GM18526 (cell line): ENCODE measurements around the gene MRPL44.

ENCODE experiments used
- POLR2A ChIP-seq: IDR thresholded peaks from 3 replicates; pipeline ENCODE4 v1.6.1; 2011; ENCODE audit not compliant: insufficient read length; ENCODE audit errors: extremely low read depth

MRPL44 gene

GRCh38 chr2:223957092-223957851 is at the start of gene MRPL44:
Gene MRPL44 (plus strand): TSS chr2:223957463. CDS start chr2:223957473, 10 bp downstream.
- peak; percentile 79 for TF ChIP-seq POLR2A

GRCh38 chr2:223908304-223908998 is 48.8 kb upstream of the MRPL44 start:
- no peak for TF ChIP-seq POLR2A

GRCh38 chr2:223909001-223909741 is 48.1 kb upstream of the MRPL44 start:
- no peak for TF ChIP-seq POLR2A

GRCh38 chr2:223914324-223914723 is 42.9 kb upstream of the MRPL44 start:
- TF ChIP-seq POLR2A: no peak

GRCh38 chr2:223915071-223915470 is 42.2 kb upstream of the MRPL44 start:
- TF ChIP-seq POLR2A: no peak

GRCh38 chr2:223916181-223916920 is 40.9 kb upstream of the MRPL44 start:
- TF ChIP-seq POLR2A: no peak

- no peak for TF ChIP-seq POLR2A
These were observed 38.6 kb upstream of the MRPL44 start for GRCh38 chr2:223918671-223919134.

GRCh38 chr2:223920109-223920508 is 37.2 kb upstream of the MRPL44 start:
- no peak for TF ChIP-seq POLR2A

- TF ChIP-seq POLR2A: no peak
These were observed 36.1 kb upstream of the MRPL44 start for GRCh38 chr2:223921204-223921603.

GRCh38 chr2:223922308-223922707 is 35.0 kb upstream of the MRPL44 start:
- no peak for TF ChIP-seq POLR2A

- no peak for TF ChIP-seq POLR2A
These were observed 33.3 kb upstream of the MRPL44 start for GRCh38 chr2:223923976-223924375.

GRCh38 chr2:223925106-223925505 is 32.2 kb upstream of the MRPL44 start:
- TF ChIP-seq POLR2A: no peak

GRCh38 chr2:223928113-223929006 is 28.9 kb upstream of the MRPL44 start:
- TF ChIP-seq POLR2A: no peak

GRCh38 chr2:223929571-223930102 is 27.6 kb upstream of the MRPL44 start:
- no peak for TF ChIP-seq POLR2A
